ENCODE results near the gene TRRAP.
"Not testable (repeated sequence)": the region's sequence is repeated elsewhere in the genome, so short reads cannot be mapped to it uniquely, and the experiment has no call there.

The TRRAP gene

DNA sequence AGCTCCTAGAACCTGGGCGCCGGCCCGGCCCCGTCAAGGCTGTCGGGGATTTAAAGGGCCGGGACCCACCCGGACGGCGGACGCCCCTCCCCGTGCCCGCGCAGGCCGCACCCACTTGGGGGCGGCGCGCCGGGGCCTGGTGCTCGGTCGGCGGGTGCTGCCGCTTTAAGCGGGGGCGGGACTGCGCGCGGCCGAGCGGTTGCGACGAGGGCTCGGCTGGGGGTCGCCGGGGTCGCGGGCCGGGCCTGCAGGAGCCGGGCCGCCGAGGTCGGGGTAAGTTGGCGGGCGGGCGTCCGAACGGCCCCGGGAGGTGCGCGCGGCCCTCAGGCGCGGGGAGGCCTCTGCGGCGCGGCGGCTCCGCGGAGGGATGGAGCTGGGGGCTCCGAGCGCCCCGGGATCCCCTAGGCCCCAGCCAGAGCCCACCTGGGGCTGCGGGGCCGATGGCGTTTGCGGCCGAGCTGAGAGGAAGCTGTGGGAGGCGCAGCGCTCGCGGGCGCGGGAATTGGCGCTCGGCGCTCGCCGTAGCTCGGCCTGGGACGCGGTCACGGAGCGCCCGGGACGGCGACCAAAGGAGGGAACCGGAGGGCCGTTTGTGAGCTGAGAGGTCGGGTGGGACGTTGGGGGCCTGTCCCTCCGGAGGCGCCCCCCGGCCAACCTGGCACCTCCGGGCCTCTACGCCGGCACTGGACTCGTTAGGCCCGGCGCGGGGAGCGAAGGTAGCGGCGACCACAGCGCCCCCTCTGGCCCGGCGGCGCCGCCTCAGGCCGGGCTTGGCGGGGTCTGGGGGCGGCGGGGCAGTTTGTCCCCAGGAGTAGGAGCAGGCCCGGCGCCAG lies at the start of gene TRRAP:
TSS of gene TRRAP (plus strand) at position 168 of the 833 bp plus-strand sequence. CDS start 2,619 bp downstream, outside the sequence.
- peak; percentile 83 for ATAC-seq
- Mint-ChIP-seq H3K4me3 (peak within 1 kb of the TSS; percentile 91 to 96), H3K27me3 (peaks cover 17% of the 10 kb centered on the region)

DNA sequence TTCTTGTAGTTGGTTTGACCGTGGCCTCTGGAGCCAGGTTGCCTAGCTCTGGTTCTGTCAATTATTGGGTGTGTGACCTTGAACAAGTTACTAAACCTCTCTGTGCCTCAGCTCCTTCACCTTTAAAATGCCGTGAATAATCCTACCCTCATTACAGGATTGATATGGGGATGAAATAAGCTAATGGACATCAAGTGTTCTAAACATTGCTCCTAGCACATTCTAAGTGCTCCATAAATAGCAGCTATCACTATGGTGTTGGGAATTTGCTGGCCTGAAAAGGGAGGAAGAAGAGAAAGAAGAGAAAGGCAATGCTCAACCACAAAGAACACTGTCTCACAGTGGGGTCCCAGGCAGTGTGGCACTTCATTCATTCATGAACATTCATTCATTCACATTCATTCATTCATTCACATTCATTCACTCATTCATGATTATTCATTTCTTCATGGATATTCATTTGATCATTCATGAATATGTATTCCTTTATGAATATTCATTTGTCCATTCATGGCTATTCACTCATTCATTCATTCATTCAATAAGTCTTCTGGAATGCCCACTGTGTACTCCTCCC lies 47.3 kb upstream of the TRRAP start:
- DNase-seq: no peak
- no peak for ATAC-seq
- Mint-ChIP-seq H3K27me3 (peaks cover 32% of the 10 kb centered on the region), H3K4me1 (no peaks in the 10 kb centered on the region), H3K9me3 (no peaks in the 10 kb centered on the region), H3K27ac (no peak overlapping the region), H3K4me3 (no peak overlapping the region)

More for the DNA sequence above, at the start of gene TRRAP:
- DNase-seq: peak; percentile 86
- peaks cover 10% of the 10 kb centered on the region for H3K4me1 Mint-ChIP-seq
- peak within 1 kb of the TSS; percentile 98 to 99 for H3K27ac Mint-ChIP-seq
- no peaks in the 10 kb centered on the region for H3K9me3 Mint-ChIP-seq

DNA sequence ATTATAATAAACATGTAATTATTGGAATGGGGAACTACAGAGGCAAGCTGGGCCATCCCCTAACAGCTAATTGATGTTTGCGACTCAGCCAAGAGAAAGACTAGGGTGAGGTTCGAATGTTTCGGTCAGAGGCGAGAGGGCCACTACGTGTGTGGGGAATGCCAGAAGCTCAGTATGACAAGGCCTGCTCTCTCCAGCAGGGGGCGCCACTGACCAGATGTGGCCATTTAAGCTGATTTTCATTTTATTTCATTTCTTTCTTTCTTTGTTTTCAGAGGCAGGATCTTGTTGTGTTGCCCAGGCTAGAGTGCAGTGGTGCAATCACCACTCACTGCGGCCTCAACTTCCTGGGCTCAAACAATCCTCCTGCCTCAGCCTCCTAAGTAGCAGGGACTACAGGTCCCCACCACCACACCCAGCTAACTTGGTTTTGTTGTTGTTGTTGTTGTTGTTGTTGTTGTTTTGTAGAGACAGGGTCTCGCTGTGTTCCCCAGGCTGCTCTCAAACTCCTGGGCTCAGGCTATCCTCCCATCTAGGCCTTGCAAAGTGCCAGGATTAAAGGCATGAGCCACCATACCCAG lies 46.6 kb upstream of the TRRAP start:
- Mint-ChIP-seq H3K9me3 (no peaks in the 10 kb centered on the region), H3K4me1 (no peaks in the 10 kb centered on the region), H3K27me3 (peaks cover 32% of the 10 kb centered on the region), H3K4me3 (no peak overlapping the region), H3K27ac (no peak overlapping the region)
- DNase-seq (peak; percentile 14 to 34), ATAC-seq (peak; percentile 43)

DNA sequence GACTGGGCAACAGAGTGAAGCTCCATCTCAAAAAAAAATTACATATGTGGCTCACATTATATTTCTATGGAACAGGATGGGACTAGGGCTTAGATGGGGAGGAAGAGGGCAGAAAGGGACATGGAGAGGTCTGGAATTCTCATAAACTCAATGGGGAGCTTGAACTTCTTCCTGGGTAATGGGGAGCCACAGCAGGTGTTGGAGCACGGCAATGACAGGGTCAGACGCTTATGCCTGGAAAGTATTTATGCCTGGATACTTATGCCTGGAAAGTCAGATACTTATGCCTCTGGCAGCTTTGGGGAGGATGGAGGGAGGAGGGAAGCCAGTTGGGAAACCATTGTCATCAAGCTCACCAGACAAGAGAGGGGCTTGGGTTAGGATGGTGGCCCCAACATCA lies 45.3 kb upstream of the TRRAP start:
- peaks cover 28% of the 10 kb centered on the region for H3K27me3 Mint-ChIP-seq
- H3K4me1 Mint-ChIP-seq: no peaks in the 10 kb centered on the region
- H3K27ac Mint-ChIP-seq: no peak overlapping the region
- DNase-seq: no peak
- ATAC-seq: no peak
- H3K9me3 Mint-ChIP-seq: no peaks in the 10 kb centered on the region
- H3K4me3 Mint-ChIP-seq: no peak overlapping the region

DNA sequence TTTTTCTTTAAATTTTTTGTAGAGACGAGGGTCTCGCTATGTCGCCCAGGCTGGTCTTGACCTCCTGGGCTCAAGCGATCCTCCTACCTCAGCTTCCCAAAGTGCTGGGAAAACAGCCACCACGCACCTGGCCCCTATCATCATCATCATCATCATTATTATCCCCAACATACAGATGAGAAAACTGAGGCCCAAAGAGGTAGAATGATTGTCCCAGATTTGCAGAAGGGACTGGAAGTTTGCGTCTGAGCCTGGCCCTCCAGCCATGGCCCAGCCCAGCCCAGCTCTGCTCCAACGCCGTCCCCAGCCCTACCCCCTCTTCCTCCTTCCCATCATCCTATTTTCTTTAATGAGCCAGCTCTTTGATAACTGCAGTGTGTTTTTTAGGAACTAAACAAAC lies 43.4 kb upstream of the TRRAP start:
- Mint-ChIP-seq H3K27ac (no peak overlapping the region), H3K9me3 (no peaks in the 10 kb centered on the region), H3K4me1 (no peaks in the 10 kb centered on the region), H3K4me3 (no peak overlapping the region), H3K27me3 (peaks cover 32% of the 10 kb centered on the region)
- DNase-seq (no peak), ATAC-seq (no peak)

DNA sequence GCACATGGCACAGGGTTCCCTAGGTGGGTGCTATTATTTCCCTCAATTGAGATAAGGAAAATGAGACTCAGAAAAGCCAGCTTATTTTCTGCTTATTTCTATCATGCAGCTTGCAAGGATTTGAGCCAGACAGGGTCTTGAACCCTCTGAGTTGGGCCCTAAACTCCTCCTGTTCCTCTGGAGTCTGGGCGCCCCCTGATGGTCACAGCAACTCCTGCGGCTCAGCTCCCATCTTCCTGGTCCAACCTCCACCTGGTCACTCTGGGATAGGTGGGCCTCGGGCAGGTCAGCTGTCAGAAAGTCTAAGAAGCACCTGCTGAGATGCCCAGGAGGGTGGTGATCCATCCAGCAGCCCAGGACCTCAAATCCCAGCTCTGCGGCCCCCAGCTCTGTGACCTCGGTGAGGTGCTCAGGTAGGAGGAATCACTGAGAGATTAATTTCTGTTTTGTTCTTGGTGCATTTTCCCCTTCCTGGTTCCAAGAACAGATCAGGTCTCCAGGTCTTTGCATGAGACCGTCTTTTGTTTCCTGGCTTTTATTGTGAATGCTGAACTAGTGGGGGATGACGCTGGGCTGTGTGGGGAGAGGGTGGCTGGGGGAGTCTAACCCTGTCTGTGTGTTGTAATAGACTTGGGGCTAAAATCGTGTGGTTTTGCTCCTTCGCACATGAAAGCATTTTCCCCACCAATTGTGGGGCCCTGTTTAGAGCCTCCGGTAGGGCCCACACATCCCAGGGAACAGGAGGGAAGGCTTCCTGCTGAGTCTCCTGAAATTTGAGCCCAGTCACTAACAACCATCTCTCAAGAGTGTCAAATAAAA lies 41.3 kb upstream of the TRRAP start:
- H3K4me3 Mint-ChIP-seq: no peak overlapping the region
- DNase-seq: peak in 1 of 2 donors; percentile 16
- peaks cover 52% of the 10 kb centered on the region for H3K27me3 Mint-ChIP-seq
- no peak for ATAC-seq
- H3K4me1 Mint-ChIP-seq: no peaks in the 10 kb centered on the region
- no peaks in the 10 kb centered on the region for H3K9me3 Mint-ChIP-seq
- peak overlapping the region in 1 of 2 donors; percentile 72 for H3K27ac Mint-ChIP-seq

DNA sequence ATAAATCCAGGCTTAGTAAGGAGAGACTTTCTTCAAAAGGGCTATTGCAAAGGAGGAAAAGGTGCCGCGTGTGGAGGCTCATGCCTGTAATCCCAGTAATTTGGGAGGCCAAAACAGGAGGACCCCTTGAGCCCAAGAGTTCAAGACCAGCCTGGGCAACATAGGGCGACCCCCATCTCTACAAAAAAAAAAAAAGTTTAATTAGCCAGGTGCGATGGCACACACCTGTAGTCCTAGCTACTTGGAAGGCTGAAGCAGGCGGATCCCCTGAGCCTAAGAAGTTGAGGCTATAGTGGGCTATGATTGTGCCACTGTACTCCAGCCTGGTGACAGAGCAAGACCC lies 40.7 kb upstream of the TRRAP start:
- Mint-ChIP-seq H3K27me3 (peaks cover 52% of the 10 kb centered on the region), H3K9me3 (no peaks in the 10 kb centered on the region), H3K27ac (no peak overlapping the region), H3K4me1 (no peaks in the 10 kb centered on the region), H3K4me3 (no peak overlapping the region)
- no peak for ATAC-seq
- no peak for DNase-seq

DNA sequence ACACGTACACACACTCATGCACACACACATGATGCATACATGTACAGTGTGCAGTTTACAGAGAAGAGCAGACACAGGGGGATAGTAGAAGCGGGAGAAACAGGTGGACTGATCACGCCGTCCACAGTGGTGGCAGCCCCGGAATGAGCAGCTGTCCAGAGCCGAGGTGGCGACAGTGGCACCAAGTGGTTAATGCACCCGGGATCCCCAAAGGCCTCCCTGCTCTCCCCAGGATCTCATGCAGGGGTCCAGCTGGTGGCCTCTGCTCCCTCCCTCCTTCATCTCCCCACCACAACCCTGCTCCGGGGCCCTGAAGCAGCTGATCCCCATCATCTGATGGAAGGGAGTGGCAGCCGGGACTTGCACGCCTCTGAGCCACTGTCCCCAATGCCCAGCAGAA lies 38.2 kb upstream of the TRRAP start:
- Mint-ChIP-seq H3K4me1 (no peaks in the 10 kb centered on the region), H3K9me3 (no peaks in the 10 kb centered on the region), H3K27ac (no peak overlapping the region), H3K4me3 (no peak overlapping the region), H3K27me3 (peaks cover 52% of the 10 kb centered on the region)
- DNase-seq (no peak), ATAC-seq (no peak)

DNA sequence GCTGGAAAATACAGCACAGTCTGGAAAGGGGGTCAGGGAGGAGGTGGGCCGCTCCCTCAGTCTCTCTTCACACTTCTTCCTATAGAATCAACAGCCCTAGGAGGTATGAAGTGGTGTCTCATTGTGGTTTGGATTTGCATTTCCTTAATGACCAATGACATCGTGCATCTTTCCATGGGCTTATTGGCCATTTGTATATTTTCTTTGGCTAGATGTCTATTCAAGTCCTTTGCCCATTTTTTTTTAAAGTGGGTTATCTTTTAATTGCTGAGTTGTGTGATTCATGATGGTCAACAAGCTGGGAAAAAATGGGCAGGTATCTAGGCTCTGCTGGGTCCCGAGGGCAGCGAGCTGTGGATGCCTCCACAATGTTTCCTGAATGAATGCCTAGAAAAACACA lies 37.6 kb upstream of the TRRAP start:
- ATAC-seq (no peak), DNase-seq (no peak)
- no peaks in the 10 kb centered on the region for H3K4me1 Mint-ChIP-seq
- no peaks in the 10 kb centered on the region for H3K9me3 Mint-ChIP-seq
- no peak overlapping the region for H3K27ac Mint-ChIP-seq
- H3K27me3 Mint-ChIP-seq: peaks cover 52% of the 10 kb centered on the region
- no peak overlapping the region for H3K4me3 Mint-ChIP-seq

DNA sequence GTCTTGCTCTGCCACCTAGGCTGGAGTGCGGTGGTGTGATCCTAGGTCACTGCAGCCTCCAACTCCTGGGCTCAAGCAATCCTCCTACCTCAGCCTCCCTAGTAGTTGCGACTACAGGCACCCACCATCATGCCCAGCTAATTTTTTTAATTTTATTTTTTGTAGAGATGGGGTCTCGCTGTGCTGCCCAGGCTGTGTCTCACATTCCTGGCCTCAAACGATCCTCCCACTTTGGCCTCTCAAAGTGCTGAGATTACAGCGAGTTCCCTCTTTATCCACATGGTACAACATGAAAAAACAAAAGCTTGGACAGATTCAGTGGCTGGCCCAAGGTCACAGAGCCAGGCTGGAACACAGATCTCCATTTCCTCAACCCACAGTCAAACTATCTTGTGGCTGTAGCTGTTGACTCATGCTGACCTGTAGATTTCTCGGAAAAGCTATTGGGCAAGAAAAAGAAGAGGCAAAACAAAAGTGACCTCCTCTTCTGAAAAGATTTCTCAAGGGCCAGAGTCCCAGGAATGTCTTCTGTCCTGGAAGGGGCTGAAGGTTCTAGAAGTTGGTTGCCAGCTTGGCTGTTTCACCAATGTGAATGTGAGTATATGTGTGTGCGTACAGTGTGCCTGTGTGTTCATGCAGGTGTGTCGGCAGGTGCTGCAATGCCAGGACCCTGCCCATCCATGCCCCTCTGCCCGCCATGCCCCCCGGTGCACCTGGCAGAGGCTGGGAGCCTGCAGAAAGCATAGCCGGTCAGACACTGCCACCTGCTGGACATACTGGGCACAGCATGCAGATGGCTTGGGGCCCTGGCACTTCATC lies 36.9 kb upstream of the TRRAP start:
- Mint-ChIP-seq H3K27me3 (peaks cover 52% of the 10 kb centered on the region), H3K27ac (no peak overlapping the region), H3K9me3 (no peaks in the 10 kb centered on the region), H3K4me3 (no peak overlapping the region), H3K4me1 (no peaks in the 10 kb centered on the region)
- DNase-seq (peak; percentile 62 to 69), ATAC-seq (peak; percentile 62)

DNA sequence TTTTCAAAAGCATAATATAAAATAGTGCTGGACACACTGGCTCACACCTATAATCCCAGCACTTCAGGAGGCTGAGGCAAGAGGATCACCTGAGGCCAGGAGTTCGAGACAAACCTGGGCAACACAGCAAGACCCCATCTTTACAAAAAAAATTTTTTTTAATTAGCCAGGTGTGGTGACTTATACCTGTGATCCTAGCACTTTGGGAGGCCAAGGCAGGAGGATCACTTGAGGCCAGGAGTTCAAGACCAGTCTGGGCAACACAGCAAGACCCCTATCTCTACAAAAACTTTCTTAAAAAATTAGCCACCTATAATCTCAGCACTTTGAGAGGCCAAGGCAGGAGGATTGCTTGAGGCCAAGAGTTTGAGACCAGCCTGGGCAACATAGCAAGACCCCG lies 35.8 kb upstream of the TRRAP start:
- not testable (repeated sequence) for H3K4me1 Mint-ChIP-seq, H3K9me3 Mint-ChIP-seq, H3K27ac Mint-ChIP-seq, H3K4me3 Mint-ChIP-seq, DNase-seq, ATAC-seq
- H3K27me3 Mint-ChIP-seq: peaks cover 41% of the 10 kb centered on the region

DNA sequence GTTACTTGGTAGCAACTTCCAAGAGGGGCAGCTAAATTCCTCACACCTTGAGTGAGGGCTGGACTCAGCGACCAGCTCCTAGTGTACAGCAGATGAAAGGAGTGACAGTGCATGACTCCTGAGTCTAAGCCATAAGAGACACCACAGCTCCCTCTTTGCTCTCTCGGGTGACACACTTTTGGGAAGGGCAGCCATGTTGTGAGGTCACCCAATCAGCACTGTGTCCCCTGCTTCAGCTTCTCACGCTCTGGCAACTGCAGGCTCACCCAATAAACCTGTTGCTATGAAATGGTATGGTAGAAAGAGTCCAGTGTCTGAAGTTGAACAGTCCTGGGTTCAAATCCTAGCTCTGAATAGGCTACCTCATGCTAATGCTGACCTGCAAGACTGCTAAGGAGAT lies 29.4 kb upstream of the TRRAP start:
- no peak overlapping the region for H3K4me3 Mint-ChIP-seq
- peaks cover 6 to 23% of the 10 kb centered on the region in 2 donors for H3K9me3 Mint-ChIP-seq
- ATAC-seq: no peak
- DNase-seq: no peak
- no peaks in the 10 kb centered on the region for H3K4me1 Mint-ChIP-seq
- peaks cover 6% of the 10 kb centered on the region for H3K27me3 Mint-ChIP-seq
- no peak overlapping the region for H3K27ac Mint-ChIP-seq

DNA sequence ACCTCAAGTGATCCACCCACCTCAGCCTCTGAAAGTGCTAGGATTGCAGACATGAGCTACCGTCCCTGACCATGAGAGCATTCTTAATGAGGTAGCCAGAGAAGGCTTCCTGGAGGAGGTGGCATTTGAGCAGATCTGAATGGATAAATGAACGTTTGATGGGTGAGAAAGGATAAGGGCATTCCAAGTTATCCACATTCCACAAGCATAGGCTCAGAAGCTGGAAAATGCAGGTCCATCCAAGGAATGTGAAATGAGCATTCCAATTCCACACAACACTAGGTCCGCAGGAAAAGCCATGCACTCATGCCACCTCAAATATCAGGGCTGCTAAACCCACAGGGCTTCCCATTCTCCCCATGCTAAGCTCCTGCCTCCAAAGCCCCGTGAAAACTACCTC lies 25.5 kb upstream of the TRRAP start:
- no peaks in the 10 kb centered on the region for H3K27me3 Mint-ChIP-seq
- H3K4me1 Mint-ChIP-seq: no peaks in the 10 kb centered on the region
- no peak overlapping the region for H3K27ac Mint-ChIP-seq
- DNase-seq (no peak), ATAC-seq (no peak)
- H3K9me3 Mint-ChIP-seq: peaks cover 6 to 16% of the 10 kb centered on the region in 2 donors
- no peak overlapping the region for H3K4me3 Mint-ChIP-seq

DNA sequence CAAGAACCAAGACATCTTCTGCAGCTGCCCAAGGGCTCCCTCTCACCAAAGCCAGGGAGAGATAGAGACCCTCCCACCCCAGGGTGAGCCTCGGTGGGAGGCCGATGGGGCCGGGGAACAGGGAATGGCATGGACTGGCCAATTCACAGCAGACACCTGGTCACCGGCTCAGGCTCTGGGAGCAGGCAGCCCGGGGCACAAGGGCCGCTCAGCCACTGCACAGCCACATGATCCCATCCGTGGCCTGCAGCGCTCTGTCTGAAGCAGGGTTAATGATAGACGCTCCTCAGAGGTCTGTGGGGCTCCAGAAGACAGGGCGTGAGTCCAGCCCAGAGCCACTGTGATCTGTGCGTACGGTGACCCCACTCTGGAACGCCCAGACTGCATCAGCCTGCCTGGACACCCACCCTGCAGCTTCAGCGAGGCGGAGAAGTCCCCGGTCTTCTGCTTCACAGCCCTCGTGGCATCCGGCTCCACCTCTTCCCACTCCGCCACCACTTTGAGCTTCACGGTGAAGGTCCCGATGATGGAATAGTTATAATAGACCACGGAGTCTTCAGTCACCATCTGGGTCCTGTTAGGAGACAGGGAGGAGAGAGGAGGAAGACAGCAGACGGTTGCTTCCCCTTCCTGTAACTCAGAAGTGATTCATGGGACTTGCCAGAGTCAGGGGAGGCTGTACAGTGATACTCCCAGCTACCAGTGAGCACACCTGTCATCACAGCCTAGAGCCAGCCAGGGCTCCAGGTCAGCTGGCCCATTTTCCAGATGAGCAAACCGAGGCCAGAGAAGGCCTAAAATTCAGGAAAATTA lies 22.5 kb upstream of the TRRAP start:
- peaks cover 20% of the 10 kb centered on the region for H3K27me3 Mint-ChIP-seq
- peak overlapping the region in 1 of 2 donors; percentile 42 for H3K27ac Mint-ChIP-seq
- no peak overlapping the region for H3K4me3 Mint-ChIP-seq
- peaks cover 0 to 4% of the 10 kb centered on the region in 2 donors for H3K9me3 Mint-ChIP-seq
- no peaks in the 10 kb centered on the region for H3K4me1 Mint-ChIP-seq
- no peak for DNase-seq
- ATAC-seq: no peak

Data from stimulated activated naive CD8-positive, alpha-beta T cell treated with anti-CD3 and anti-CD28 coated beads, Interleukin-15, amount 100 ng/mL, for 72 hours (primary cell).